ENCODE data around the gene CBFA2T2. TPM values are rescaled to one million over a fixed set of nuclear protein-coding genes. Genes with fewer than 3 reads are reported as not detected.

Gene CBFA2T2
- total RNA-seq, 1 donor from 2014 or later = 17.5 TPM

DNA sequence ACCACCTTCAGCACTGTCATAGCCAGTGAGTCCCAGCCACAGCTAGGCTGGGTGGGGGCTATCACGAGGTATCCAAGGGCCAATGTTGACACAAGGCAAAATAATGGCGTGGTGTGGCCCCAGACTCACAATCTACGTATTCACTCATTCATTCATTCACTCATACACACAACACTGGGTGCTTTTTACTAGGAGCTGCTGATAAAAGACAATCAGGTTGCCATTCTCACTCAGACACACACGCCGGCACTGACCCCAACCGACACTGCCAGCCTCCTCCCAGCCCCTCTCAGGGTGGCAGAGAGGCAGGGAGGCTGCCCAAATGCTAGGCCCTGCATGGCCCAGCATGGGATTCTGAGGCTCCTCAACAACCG, 170.8 kb downstream of the CBFA2T2 start:
- Mint-ChIP-seq H3K4me1 (ENCODE audit: unreplicated experiment) (peaks cover 12% of the 10 kb centered on the region), H3K27ac (ENCODE audit: unreplicated experiment) (no peak overlapping the region), H3K27me3 (ENCODE audit: unreplicated experiment) (peaks cover 27% of the 10 kb centered on the region), H3K4me3 (ENCODE audit: unreplicated experiment) (no peak overlapping the region), H3K9me3 (ENCODE audit: unreplicated experiment) (no peaks in the 10 kb centered on the region), H3K36me3 (ENCODE audit: low read depth, unreplicated experiment) (no peaks in the 10 kb centered on the region)
- DNase-seq (ENCODE audit: low spot score) = no peak
- TF ChIP-seq, protein P1, sequence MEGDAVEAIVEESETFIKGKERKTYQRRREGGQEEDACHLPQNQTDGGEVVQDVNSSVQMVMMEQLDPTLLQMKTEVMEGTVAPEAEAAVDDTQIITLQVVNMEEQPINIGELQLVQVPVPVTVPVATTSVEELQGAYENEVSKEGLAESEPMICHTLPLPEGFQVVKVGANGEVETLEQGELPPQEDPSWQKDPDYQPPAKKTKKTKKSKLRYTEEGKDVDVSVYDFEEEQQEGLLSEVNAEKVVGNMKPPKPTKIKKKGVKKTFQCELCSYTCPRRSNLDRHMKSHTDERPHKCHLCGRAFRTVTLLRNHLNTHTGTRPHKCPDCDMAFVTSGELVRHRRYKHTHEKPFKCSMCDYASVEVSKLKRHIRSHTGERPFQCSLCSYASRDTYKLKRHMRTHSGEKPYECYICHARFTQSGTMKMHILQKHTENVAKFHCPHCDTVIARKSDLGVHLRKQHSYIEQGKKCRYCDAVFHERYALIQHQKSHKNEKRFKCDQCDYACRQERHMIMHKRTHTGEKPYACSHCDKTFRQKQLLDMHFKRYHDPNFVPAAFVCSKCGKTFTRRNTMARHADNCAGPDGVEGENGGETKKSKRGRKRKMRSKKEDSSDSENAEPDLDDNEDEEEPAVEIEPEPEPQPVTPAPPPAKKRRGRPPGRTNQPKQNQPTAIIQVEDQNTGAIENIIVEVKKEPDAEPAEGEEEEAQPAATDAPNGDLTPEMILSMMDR (IDR thresholded peaks at IDR 0.05; ENCODE audit: unreplicated experiment) = no peak

DNA sequence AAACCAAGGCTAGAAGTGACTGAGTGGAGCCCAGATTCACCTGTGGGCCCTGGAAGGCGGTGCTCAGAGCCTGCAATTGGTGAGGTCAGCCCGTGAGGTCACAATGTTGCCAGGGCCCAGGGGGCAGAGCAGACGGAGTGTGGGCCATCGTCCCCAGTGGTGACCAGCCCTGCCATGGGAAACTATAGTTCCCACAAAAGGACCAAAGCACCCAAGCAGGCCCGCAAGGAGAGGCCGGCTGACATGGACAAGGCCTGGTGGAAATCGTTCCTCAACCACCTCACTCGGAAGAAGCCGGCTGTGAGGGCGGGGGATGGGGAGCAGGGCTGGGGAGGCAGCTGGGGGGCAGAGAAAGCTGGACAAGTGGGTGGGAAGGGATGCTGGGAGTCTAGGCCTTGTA, 172.3 kb downstream of the CBFA2T2 start, which contains the start of gene C20orf144:
Gene C20orf144 (plus strand): TSS at position 156 of the 400 bp plus-strand sequence. CDS start 19 bp downstream, at position 175.
- no peaks in the 10 kb centered on the region for H3K36me3 Mint-ChIP-seq (ENCODE audit: low read depth, unreplicated experiment)
- no peak for DNase-seq (ENCODE audit: low spot score)
- H3K9me3 Mint-ChIP-seq (ENCODE audit: unreplicated experiment) = no peaks in the 10 kb centered on the region
- H3K4me3 Mint-ChIP-seq (ENCODE audit: unreplicated experiment) = peak within 1 kb of the TSS; percentile 77
- no peak within 1 kb of the TSS for H3K27ac Mint-ChIP-seq (ENCODE audit: unreplicated experiment)
- TF ChIP-seq, protein P1 (IDR thresholded peaks at IDR 0.05; ENCODE audit: unreplicated experiment) = no peak
- peaks cover 29% of the 10 kb centered on the region for H3K27me3 Mint-ChIP-seq (ENCODE audit: unreplicated experiment)
- peaks cover 18% of the 10 kb centered on the region for H3K4me1 Mint-ChIP-seq (ENCODE audit: unreplicated experiment)

DNA sequence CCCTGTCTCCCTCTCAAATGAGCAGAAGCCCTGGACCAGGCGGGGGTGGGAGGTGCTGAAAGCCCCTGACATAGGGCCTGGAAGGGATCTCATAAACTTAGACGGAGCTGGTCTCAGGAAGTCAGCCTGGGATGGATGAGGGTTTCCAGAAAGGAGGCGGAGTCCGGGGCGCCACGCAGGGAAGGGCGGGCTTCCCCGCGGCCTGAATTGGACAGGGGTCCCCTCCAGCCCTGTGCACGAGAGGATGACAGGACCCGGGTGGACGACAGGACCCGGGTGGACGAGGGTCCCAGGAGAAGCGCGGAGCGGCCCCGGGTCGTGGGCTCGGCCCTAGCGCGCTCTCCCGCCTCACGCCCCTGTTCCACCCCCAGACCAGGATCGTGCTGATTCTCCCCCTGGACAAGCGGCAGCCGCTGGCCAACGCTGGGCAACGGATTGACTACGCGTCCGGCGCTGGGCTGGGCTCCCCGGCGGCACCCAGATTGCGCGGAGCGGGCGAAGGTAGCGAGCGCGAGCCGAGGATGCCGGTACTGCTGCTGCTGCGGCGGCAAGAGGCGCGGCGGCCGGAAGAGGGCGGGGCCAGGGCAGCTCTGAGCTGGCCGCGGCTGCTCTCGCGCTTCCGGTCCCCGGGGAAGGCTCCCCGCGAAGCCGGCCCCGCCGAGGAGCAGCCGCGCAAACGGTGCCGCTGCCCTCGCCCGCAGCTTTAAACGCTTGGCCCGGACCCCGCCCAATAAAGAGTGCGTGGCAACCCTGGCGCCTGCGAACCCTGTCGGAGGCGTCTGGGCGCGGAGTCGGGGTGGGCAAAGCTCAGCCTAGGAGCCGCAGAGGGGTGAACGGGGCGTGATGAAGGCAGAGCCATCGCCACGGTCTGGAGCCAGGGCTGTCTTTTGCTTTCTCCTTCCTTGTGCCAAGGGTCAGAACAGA, 173.5 kb downstream of the CBFA2T2 start:
- TF ChIP-seq, protein P1 (IDR thresholded peaks at IDR 0.05; ENCODE audit: unreplicated experiment) = no peak
- Mint-ChIP-seq H3K36me3 (ENCODE audit: low read depth, unreplicated experiment) (peaks cover under 1% of the 10 kb centered on the region), H3K4me1 (ENCODE audit: unreplicated experiment) (peaks cover 18% of the 10 kb centered on the region), H3K27ac (ENCODE audit: unreplicated experiment) (no peak overlapping the region), H3K9me3 (ENCODE audit: unreplicated experiment) (no peaks in the 10 kb centered on the region), H3K27me3 (ENCODE audit: unreplicated experiment) (peaks cover 31% of the 10 kb centered on the region), H3K4me3 (ENCODE audit: unreplicated experiment) (peak overlapping the region; percentile 51)
- peak; percentile 66 for DNase-seq (ENCODE audit: low spot score)

DNA sequence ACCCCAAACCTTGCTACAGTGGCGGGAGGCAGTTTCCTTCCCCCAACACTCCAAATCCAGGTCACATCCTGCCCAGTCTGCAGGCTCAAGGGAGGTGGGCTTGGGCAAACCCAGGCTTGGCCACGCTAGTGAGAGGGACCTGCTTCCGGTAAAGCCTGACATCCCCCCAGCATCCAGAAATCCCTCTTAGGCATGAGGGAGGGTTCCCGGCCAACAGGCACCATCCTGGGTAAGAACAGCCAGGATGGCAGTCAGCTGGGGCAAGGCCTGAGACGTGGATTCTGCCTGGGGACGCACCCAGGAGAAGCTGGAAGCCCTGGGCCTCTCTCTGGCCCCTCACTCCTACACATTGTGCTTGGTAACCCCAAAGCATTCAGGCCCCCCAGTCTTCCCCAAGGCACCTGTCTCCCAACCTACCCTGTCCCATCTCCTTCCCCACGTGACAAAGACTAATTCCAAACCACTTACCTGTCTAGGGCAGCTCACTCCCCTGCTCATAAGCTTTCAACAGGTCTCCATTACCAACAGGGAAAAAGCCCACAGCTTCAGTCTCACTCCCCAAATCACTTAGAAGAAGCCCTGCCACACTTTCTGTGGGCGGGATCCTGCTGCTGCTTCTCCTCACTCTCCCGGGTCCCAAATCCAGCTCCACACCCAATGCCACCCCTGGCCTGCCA, 174.3 kb downstream of the CBFA2T2 start:
- peaks cover 6% of the 10 kb centered on the region for H3K36me3 Mint-ChIP-seq (ENCODE audit: low read depth, unreplicated experiment)
- DNase-seq (ENCODE audit: low spot score) = no peak
- peak overlapping the region; percentile 65 for H3K4me3 Mint-ChIP-seq (ENCODE audit: unreplicated experiment)
- H3K9me3 Mint-ChIP-seq (ENCODE audit: unreplicated experiment) = no peaks in the 10 kb centered on the region
- peaks cover 18% of the 10 kb centered on the region for H3K4me1 Mint-ChIP-seq (ENCODE audit: unreplicated experiment)
- peaks cover 31% of the 10 kb centered on the region for H3K27me3 Mint-ChIP-seq (ENCODE audit: unreplicated experiment)
- TF ChIP-seq, protein P1 (IDR thresholded peaks at IDR 0.05; ENCODE audit: unreplicated experiment) = no peak
- no peak overlapping the region for H3K27ac Mint-ChIP-seq (ENCODE audit: unreplicated experiment)

All from endothelial cell (in vitro differentiated cells).